OCI-LY3 (cell line): ENCODE data around the gene CACNG7.

Source experiments
- H2AFZ ChIP-seq: fragments of 200-600, 300-600 bp; shearing (Covaris generic); 2 replicates; pipeline ENCODE4 v1.6.0; 2014; ENCODE audit warnings: antibody characterized with exemption, low read depth, low read length
- H3K27ac ChIP-seq: fragments of 200-600, 300-600 bp; sonication (generic); 2 replicates; pipeline ENCODE4 v1.5.1; 2014; ENCODE audit warnings: mild to moderate bottlenecking, low read length, moderate library complexity, mixed read lengths
- H3K27me3 ChIP-seq: fragments of 200-600, 300-600 bp; sonication (generic); 2 replicates; pipeline ENCODE4 v1.6.1; 2014; ENCODE audit warnings: low read depth, low read length, mixed read lengths
- H3K36me3 ChIP-seq: fragments of 200-600, 300-600 bp; sonication (generic); replicated peaks from 2 replicates; pipeline ENCODE3; 2014; ENCODE audit warnings: low read depth, low read length, mixed read lengths
- H3K4me1 ChIP-seq: fragments of 300-600, 200-600 bp; sonication (generic); 2 replicates; pipeline ENCODE4 v1.6.1; 2014; ENCODE audit warnings: low read length, mixed read lengths
- H3K4me2 ChIP-seq: fragments of 200-600, 300-600 bp; sonication (generic); 2 replicates; pipeline ENCODE4 v1.6.1; 2014; ENCODE audit warnings: low read length, mixed read lengths
- H3K4me3 ChIP-seq: fragments of 300-600, 200-600 bp; sonication (generic); 2 replicates; pipeline ENCODE4 v1.5.1; 2014; ENCODE audit warnings: antibody characterized with exemption, mild to moderate bottlenecking, low read length, moderate library complexity
- H3K79me2 ChIP-seq: fragments of 300-600, 200-600 bp; shearing (Covaris generic); 2 replicates; pipeline ENCODE4 v1.6.1; 2014; ENCODE audit warnings: mild to moderate bottlenecking, low read length, mixed read lengths
- H3K9ac ChIP-seq: fragments of 300-600, 200-600 bp; shearing (Covaris generic); 2 replicates; pipeline ENCODE4 v1.6.0; 2014; ENCODE audit warnings: mild to moderate bottlenecking, low read length, moderate library complexity
- H3K9me3 ChIP-seq: fragments of 200-600, 300-600 bp; shearing (Covaris generic); 2 replicates; pipeline ENCODE4 v1.6.1; 2014; ENCODE audit warnings: low read length, mixed read lengths; ENCODE audit not compliant: insufficient read depth
- H4K20me1 ChIP-seq: fragments of 200-600, 300-600 bp; sonication (generic); 2 replicates; pipeline ENCODE4 v1.6.1; 2016; ENCODE audit warnings: low read length, mixed read lengths; ENCODE audit not compliant: insufficient read depth
- EZH2phosphoT487 ChIP-seq: fragments of 200-600 bp; shearing (Covaris generic); IDR thresholded peaks from 2 replicates; pipeline ENCODE4 v1.6.1; 2018; ENCODE audit warnings: antibody characterized with exemption, mixed run types, low read depth
- TF ChIP-seq, protein P1 (sequence below): fragments of 200-600, 300-600 bp; sonication (generic); IDR thresholded peaks from 2 replicates; pipeline ENCODE4 v1.5.1; 2014; ENCODE audit warnings: antibody characterized with exemption, low read length, low read depth

Gene CACNG7

DNA sequence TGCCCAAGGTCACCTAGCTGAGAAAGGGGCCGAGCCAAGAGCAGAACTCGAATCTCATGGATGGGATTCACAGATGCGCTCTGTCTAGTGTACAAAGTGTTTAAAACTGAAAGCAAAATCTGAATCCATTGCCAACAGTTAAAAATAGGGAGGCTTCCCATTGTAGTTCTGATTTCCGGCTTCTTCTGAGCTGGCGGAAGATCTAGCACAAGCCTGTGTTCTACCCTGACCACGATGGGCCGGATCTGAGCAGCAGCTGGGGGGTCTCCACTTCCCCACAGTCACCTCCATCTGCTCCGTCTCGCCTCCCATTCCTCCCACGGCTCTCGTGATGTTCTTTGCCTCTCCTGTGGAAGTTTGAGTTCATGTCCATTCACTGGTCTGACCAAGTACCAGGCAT is 56.0 kb downstream of the CACNG7 start:
- Histone ChIP-seq H4K20me1 (no peaks in the 10 kb centered on the region), H3K4me3 (no peak overlapping the region), H2AFZ (no peak overlapping the region), H3K9me3 (no peaks in the 10 kb centered on the region), H3K27ac (no peak overlapping the region), H3K79me2 (no peaks in the 10 kb centered on the region), H3K4me1 (no peaks in the 10 kb centered on the region), H3K4me2 (no peak overlapping the region), H3K9ac (no peak overlapping the region), H3K27me3 (no peaks in the 10 kb centered on the region), H3K36me3 (no peaks in the 10 kb centered on the region)
- no peak for TF ChIP-seq EZH2phosphoT487
- TF ChIP-seq, protein P1, sequence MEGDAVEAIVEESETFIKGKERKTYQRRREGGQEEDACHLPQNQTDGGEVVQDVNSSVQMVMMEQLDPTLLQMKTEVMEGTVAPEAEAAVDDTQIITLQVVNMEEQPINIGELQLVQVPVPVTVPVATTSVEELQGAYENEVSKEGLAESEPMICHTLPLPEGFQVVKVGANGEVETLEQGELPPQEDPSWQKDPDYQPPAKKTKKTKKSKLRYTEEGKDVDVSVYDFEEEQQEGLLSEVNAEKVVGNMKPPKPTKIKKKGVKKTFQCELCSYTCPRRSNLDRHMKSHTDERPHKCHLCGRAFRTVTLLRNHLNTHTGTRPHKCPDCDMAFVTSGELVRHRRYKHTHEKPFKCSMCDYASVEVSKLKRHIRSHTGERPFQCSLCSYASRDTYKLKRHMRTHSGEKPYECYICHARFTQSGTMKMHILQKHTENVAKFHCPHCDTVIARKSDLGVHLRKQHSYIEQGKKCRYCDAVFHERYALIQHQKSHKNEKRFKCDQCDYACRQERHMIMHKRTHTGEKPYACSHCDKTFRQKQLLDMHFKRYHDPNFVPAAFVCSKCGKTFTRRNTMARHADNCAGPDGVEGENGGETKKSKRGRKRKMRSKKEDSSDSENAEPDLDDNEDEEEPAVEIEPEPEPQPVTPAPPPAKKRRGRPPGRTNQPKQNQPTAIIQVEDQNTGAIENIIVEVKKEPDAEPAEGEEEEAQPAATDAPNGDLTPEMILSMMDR = no peak

DNA sequence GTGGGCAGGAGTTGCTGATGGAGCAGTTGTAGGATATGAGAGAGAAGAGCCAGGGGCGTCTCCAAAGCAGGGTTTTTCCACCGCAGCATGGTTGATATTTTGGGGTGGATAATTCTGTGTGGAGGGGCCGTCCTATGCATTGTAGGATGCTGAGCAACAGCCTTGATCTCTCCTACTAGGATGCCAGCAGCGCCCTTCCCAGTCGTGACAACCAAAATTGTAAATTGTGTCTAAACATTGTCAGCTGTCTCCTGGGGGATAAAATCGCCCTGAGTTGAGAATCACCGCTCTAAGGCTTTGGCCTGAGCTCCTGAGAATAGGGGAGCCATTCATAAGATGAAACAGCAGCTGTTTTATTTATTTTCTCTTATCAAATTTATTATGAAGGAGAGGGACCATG is 57.9 kb downstream of the CACNG7 start:
- Histone ChIP-seq H3K27me3 (no peaks in the 10 kb centered on the region), H3K4me2 (no peak overlapping the region), H3K4me1 (no peaks in the 10 kb centered on the region), H2AFZ (no peak overlapping the region), H3K9ac (no peak overlapping the region), H3K27ac (no peak overlapping the region), H3K36me3 (no peaks in the 10 kb centered on the region), H4K20me1 (no peaks in the 10 kb centered on the region), H3K4me3 (no peak overlapping the region), H3K79me2 (no peaks in the 10 kb centered on the region), H3K9me3 (no peaks in the 10 kb centered on the region)
- TF ChIP-seq, protein P1 = no peak
- TF ChIP-seq EZH2phosphoT487 = no peak

DNA sequence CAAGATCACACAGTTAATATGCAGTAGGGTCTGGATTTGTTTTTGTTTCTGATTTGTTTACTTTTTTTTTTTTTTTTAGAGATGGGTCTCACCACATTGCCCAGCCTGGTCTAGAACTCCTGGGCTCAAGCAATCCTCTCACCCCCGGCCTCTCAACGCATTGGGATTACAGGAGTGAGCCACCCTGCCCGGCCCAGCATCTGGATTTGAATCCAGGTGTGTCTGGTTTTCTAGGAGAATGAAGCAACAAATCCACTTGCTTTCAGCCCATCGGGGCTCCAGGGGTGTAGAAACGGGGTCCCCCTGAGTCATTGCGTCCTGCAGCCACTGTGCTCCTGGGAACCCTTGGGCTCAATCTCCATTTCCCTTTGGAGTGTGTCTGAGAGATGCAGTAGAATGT is 60.3 kb downstream of the CACNG7 start:
- H3K27ac ChIP-seq = no peak overlapping the region
- no peaks in the 10 kb centered on the region for H3K4me1 ChIP-seq
- H3K79me2 ChIP-seq = no peaks in the 10 kb centered on the region
- no peaks in the 10 kb centered on the region for H4K20me1 ChIP-seq
- H3K4me3 ChIP-seq = no peak overlapping the region
- H2AFZ ChIP-seq = no peak overlapping the region
- no peak overlapping the region for H3K4me2 ChIP-seq
- TF ChIP-seq EZH2phosphoT487 = no peak
- TF ChIP-seq, protein P1 = no peak
- no peaks in the 10 kb centered on the region for H3K9me3 ChIP-seq
- H3K27me3 ChIP-seq = no peaks in the 10 kb centered on the region
- H3K9ac ChIP-seq = no peak overlapping the region
- H3K36me3 ChIP-seq = no peaks in the 10 kb centered on the region

DNA sequence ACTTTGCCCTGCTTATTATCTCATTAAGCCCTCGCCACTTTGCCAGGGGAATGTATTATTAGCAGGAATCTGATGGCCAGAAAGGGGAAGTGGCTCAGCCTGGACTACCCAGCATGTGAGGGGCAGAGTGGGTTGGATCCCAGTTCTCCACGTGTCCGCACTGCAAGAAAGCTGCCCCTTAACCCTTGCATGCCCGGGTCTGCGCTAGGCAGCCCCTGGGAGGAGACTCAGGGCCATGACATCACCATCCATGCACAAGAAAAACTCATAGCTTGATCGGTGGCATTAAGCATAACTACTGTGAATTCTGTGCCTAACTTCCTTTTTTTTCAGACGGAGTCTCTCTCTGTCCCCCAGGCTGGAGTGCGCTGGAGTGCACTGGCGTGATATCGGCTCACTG is 62.6 kb downstream of the CACNG7 start:
- no peak overlapping the region for H3K4me3 ChIP-seq
- no peak overlapping the region for H3K27ac ChIP-seq
- TF ChIP-seq, protein P1 = no peak
- TF ChIP-seq EZH2phosphoT487 = no peak
- H2AFZ ChIP-seq = no peak overlapping the region
- H3K79me2 ChIP-seq = no peaks in the 10 kb centered on the region
- no peaks in the 10 kb centered on the region for H3K36me3 ChIP-seq
- no peaks in the 10 kb centered on the region for H3K4me1 ChIP-seq
- H3K9ac ChIP-seq = no peak overlapping the region
- H4K20me1 ChIP-seq = no peaks in the 10 kb centered on the region
- no peaks in the 10 kb centered on the region for H3K9me3 ChIP-seq
- no peaks in the 10 kb centered on the region for H3K27me3 ChIP-seq
- no peak overlapping the region for H3K4me2 ChIP-seq
